GM19043 (cell line): ENCODE results near the gene RALGAPB.

Source experiments
- ATAC-seq: cut with Tn5 transposase; IDR thresholded peaks from one replicate; pipeline ENCODE4 v1.9.1; 2021; ENCODE audit warnings: low read depth; ENCODE audit not compliant: unreplicated experiment

RALGAPB gene

GRCh38 chr20:38543014-38543906, 70.6 kb downstream of the RALGAPB start:
- ATAC-seq = no peak

DNA sequence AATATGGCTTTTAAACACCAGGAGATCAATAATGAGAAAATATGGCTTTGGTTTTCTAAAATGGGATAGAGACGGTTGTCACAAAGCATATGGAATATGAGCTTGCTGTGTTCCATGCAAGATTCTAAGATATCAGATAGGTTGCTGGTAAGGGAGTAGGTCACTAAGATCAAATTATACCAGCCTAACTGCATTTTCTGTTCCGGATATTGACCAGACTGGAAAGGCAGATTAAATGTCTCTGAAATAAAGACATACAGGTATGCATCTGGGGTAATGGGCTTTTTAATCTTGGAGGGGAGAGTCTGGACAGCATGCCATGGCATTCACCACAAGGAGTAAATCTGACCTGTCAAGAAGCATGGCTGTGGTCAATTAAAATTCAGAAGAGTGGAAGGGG, 73.1 kb downstream of the RALGAPB start:
- ATAC-seq = no peak

DNA sequence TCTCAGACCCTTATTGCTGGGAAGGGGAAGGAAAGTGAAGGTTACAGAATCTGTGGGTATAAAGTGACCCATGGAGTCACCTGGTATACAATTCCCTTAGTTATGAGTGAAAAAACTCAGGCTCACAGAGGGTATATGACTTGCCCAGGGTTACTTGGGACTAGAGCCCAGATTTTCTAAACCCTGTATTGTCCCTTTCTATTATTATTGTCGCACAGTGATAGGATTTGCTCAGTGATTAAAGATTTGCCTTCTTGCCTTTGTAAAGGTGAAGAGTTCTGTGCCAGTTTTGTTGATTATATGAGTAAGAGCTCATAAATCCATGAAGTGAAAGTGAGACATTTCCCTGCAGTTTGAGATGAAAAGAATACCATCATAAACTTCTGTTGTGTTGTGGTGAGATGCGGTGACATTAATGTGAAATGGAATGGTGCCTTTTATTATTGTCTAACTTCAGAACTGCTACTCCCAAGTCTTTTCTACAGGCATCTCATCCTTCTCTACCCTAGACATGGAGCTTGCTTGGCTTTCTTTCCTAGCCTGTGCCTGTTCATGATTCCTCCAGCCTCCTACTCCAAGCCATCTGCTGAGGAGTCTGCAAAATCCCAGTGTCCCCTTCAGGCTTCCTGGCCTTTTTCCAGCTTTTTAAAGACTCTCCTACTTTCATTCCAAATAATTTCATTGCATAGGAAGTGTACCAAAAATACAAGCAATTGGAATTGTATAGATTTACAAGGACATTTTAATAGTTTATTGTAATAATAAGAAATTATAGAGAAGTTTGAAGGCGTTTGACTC, 74.8 kb downstream of the RALGAPB start:
- no peak for ATAC-seq

DNA sequence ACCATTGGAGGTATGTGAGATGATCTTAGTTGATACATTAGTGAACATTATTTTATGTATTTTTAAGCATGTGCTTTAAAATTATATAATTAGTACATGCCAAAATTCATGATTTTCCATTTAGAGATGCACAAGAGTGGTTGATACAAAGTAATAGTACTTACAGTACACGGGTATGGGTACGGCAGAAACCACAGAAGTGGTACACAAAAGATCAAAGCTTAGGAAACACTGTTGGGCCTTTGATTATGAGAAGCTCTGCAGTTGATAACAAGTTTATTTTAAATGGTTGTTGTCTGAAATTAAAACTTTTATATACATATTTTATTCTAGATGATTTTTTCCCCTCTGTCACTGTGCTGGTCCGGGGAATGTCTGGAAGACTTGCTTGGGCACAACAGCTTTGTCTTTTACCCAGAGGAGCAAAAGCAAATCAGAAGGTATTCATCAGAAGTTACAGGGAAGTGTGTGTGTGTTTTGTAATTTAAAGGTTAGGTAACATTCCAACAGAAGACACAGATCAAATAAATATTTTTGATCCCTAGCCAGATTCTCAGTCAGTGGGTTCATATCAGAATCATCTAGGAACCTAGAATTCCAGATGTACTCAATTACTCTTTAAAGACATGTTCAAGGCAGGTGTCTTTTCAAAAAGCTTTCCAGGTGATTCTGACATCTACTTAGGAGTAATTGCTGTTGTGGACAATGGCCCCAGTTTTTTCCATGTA, 75.9 kb downstream of the RALGAPB start:
- ATAC-seq = no peak

DNA sequence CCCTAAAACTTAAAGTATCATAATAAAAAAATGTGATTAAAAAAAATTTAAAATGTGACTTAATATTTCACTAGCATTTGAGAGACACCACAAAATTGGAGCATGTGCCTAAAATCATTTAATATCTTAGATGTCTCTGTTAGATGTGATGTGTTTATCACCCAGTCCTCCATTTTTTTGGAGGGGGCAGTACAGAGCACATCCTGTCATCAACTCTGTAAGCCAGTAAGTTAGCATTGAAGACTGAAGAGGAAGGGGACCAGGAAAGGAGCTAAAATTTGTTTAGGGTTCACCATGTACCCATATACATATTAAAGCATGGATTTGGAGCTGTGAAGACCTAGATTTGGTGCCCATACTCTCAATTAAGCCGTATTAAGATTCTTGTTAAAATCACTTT, 77.6 kb downstream of the RALGAPB start:
- no peak for ATAC-seq

GRCh38 chr20:38551056-38551626, 78.5 kb downstream of the RALGAPB start:
- no peak for ATAC-seq

- ATAC-seq = no peak
These were observed 82.3 kb downstream of the RALGAPB start for GRCh38 chr20:38554986-38555385.

GRCh38 chr20:38555395-38555794, 82.8 kb downstream of the RALGAPB start:
- ATAC-seq = no peak

DNA sequence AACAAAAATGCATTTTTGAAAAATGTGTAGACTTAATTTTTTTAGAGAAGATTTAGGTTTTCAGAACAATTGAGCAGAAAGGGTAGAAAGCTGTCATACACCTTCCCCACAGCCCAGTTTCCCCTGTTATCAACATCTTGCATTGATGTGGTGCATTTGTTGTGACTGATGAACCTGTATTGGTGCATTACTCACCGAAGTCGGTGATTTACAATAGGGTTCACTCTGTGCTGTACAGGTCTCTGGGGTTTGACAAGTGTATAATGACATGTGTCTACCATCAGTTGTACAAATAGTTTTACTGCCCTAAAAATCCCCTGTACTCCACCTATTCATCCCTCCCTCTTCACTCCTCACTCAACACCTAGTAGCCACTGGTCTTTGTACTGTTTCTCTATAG, 84.5 kb downstream of the RALGAPB start:
- ATAC-seq = no peak

- no peak for ATAC-seq
These were observed 86.1 kb downstream of the RALGAPB start for GRCh38 chr20:38558596-38559360.

DNA sequence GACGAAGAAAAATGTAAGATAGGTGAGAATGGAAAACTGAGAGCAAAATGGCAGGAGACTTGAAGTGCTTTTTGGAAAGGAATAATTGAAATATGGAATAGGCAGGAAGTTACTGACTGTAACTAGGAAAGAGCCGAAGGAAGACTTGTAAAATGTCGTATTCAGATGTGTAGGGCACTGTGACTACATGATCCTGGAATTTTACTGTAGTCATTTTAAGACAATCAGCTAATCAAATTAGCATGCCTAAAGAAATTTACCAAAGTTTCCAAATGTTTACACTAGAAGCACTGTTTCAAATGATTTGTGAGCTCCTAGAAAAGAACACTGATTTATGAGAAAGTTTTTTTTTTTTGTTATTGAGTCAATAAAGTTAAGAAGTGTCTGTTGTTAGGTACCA, 87.1 kb downstream of the RALGAPB start:
- ATAC-seq = no peak

DNA sequence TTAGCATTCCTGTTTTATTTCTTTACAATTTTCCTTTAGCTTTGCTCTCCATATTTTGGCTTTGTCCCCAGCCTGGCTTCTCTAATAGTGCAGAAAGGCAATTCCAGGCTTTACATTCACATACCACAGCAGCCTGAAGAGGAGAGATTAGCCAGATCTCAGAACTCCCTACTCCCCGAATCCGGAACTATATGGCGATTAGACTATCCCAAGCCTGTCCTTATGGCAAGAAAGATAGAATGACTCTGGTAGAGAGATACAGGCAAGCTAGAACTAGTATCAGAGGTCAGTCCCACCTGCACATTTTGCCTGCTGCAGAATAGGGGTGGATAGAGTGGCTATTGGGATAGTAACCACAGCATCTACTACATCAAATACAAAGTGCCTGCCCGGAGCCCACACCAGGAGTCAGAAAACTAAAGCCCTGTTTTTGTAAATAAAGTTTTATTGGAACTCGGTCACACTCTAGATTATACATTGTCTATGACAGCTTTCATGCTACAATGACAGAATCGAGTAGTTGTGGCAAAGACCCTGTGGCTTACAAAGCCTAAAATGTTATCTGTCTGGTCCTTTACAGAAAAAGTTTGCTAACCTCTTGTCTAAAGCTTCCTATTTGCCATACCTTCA, 91.3 kb downstream of the RALGAPB start:
- no peak for ATAC-seq

GRCh38 chr20:38564680-38565079, 92.0 kb downstream of the RALGAPB start:
- no peak for ATAC-seq

- ATAC-seq = no peak
These were observed 93.5 kb downstream of the RALGAPB start for GRCh38 chr20:38566036-38566598.

- no peak for ATAC-seq
These were observed 97.3 kb downstream of the RALGAPB start for GRCh38 chr20:38569747-38570525.

- ATAC-seq = no peak
These were observed 100.8 kb downstream of the RALGAPB start for GRCh38 chr20:38573413-38573812.

DNA sequence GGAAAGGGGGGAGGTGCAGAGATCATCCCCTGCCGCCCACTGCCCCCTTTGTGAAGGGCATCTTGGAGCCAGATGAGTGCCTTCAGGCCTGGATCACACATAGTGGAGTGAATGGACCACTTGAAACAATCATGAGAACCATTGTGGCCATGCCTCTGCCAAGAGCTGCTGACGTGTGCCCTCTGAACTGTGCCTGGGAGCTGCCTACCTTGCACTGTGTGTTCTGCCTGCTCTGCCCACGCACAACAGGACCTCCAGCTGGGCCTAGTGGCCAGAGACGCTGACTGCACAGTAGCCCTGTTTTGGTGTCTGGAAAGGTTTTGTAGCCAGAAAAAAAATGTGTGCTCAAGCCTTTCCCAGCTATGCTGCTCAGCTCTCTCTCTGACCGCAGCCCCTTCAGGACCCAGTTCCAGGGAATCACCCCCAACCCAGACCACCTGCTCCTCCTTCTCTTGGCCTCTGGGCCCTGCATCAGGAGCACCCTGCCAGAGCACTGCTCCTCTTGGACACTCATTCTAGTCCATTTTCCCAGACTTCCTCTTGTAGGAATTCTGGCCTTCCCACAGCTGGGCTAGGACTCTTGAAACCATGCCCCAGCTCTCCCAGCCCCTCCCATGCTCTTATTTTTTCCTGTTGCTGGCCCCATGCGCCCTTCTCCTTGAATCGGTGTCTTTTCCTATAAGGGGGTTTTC, 106.7 kb downstream of the RALGAPB start:
- no peak for ATAC-seq

DNA sequence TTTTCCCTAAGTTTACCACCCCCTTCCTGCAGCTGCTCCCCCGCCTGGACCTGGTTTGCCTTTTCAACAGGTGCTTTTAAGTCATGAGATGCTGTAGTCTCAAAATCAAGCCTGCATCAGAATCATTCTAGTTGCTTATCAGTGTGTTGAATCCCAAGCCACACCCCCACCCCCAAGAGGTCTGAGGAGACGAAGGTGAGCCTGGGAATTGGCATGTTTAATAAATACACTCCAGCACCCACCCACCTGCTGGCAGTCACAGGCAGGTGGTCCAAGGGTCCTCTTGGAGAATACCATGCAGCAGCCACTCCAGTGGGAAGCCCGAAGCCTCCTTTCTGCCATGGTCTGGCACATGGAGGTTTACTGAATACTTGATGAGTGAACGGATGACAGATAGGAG, 107.3 kb downstream of the RALGAPB start:
- no peak for ATAC-seq
